GM19351 (cell line): ENCODE data around the gene NEDD4L.
A peak's percentile ranks its signal among the peaks of the same experiment; 100 is the strongest.

Experiments used
- ATAC-seq: cut with Tn5 transposase; IDR thresholded peaks from one replicate; pipeline ENCODE4 v1.9.1; 2021; ENCODE audit warnings: mild to moderate bottlenecking, moderate library complexity; ENCODE audit not compliant: unreplicated experiment

The NEDD4L gene

GRCh38 chr18:58205443-58206160, 161.6 kb downstream of the NEDD4L start:
- no peak for ATAC-seq

- ATAC-seq = no peak
These were observed 163.6 kb downstream of the NEDD4L start for GRCh38 chr18:58207520-58208152.

DNA sequence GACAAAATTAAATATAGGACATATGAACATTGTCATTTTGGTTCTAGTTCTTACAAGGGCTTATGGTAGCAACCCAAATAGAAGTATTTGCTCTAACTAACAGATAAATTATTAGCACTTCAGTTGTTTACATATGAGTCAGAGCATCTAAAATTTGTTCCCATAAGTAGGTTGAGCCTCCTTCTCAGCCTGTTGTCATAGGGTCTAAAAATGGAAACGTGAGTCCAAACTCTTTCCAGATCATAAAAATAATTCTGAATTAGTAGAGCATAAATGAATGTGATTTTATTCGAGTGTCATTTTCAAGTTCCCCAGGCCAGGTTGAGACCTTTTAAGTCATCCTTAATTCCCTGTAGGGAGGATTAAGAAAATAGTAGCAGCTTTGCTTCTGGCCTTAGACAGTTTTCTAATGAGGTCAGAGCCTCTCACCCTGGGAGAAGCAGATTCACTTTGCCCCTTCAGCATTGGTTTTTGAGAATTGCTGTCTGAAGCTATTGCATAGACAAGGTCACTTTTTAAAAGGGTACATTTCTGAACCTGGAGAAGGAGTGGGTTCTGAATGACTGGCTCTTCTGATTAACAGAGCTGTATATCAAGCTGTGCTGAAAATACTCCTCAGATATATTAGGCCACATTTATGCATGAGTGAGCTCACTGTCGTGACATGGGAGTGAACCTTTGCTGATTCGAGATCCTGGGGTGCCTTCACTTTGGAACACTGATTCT, 164.3 kb downstream of the NEDD4L start:
- no peak for ATAC-seq

DNA sequence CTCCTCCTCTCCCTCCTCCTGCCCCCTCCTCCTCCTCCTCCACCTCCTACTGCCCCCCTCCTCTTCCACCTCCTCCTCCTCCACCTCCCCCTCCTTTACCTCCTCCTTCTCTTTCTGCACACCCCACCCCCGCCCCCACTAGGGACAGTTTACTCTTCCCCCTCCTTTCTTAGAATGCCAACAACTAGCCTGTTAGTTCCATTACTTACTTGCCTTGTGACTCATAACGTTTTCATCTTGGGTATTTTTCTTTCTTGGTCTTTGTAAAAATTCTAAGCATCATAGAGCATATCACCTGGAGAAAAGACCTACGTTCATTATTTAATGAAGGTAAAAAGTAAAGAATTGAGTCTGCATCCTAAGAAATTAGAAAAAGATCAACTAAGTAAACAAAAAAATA, 165.3 kb downstream of the NEDD4L start:
- no peak for ATAC-seq

GRCh38 chr18:58211510-58211909, 167.5 kb downstream of the NEDD4L start:
- no peak for ATAC-seq

DNA sequence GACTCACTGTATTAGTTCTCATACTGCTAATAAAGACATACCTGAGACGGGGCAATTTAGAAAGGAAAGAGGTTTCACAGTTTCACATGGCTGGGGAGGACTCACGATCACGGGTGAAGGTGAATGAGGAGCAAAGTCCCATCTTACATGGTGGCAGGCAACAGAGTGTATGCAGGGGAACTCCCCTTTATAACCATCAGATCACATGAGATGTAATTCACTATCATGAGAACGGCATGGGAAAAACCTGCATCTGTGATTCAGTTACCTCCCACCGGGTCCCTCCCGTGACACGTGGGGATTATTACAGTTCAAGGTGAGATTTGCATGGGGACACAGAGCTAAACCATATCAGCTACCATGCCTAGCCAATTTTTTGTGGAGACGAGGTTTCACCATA, 168.2 kb downstream of the NEDD4L start:
- ATAC-seq = no peak

GRCh38 chr18:58213440-58213839, 169.4 kb downstream of the NEDD4L start:
- ATAC-seq = no peak

GRCh38 chr18:58215011-58215410, 171.0 kb downstream of the NEDD4L start:
- no peak for ATAC-seq

GRCh38 chr18:58216071-58216481, 172.1 kb downstream of the NEDD4L start:
- peak; percentile 85 for ATAC-seq

- no peak for ATAC-seq
These were observed 173.0 kb downstream of the NEDD4L start for GRCh38 chr18:58217052-58217451.

GRCh38 chr18:58218117-58218516, 174.1 kb downstream of the NEDD4L start:
- no peak for ATAC-seq

GRCh38 chr18:58221060-58221725, 177.2 kb downstream of the NEDD4L start:
- no peak for ATAC-seq

DNA sequence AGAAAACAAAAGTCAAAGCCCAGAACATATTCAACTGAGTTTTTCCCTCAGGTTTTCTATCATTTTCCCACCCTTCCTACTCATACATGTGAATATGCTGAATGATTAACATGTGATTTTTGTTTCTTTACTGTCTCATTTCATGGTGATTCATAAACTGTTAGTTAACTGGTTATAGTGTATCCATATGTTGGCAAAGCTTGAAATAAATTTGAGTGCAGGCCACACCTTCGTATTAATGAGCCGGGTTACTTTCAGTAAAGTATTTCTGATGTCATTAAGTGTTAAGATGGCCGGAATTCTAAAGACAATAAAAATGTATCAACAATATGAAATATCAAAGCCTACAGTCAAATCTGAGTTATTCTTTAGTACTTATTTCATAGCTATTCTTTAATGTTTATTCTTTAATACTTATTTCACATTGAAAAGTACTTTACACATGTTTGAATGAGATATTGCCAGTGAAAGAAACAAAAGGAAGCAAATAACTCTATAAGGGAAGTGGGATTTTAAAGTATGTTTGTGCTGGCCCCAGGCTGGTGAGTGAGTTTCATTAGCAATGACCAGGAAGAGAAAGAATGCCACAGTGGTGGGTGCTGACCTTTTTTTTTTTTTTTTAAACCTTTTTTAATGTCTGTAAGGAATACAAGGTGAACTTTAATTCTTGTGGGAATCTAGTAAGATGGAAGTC, 178.6 kb downstream of the NEDD4L start:
- no peak for ATAC-seq

GRCh38 chr18:58223717-58224424, 179.8 kb downstream of the NEDD4L start:
- peak; percentile 36 for ATAC-seq

- ATAC-seq = no peak
These were observed 180.4 kb downstream of the NEDD4L start for GRCh38 chr18:58224425-58224750.

DNA sequence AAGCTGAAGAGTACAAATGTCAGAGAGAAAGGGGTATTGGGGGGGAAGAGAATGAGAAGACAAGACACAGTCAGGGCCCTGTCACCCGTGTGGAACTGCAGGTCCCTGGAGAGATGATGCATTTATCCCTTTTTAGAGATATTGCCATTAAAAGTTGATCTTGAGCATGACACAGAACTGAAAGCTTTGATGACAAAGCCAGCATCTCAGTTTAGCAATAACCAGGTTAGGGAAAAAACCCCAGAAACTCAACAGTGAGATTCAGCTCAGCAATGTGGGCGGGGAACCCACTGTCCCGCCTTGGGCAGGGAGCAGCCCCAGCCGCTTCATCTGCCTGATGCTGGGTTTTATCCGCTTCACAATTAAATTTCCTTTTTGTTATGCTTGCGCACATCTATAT, 181.1 kb downstream of the NEDD4L start:
- peak; percentile 82 for ATAC-seq

DNA sequence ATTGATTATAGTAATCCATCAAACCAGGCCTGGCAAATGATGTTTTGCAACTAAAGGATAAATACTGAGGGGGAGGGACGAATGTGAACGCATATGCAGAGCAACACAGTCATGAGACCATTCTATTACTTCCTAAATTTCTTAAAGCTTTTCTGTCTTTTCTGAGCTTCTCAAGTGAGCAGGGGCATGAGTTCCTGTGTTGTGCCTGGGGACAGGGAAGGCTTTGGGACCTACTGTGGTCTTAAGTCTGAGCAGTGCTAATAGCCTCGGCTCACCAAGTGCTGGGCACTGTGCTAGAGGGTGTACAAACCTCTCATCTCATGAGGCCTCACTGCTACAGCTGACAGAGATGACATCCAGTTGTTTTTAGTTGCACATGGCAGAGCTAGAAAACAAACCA, 182.4 kb downstream of the NEDD4L start:
- no peak for ATAC-seq

- ATAC-seq = no peak
These were observed 183.4 kb downstream of the NEDD4L start for GRCh38 chr18:58227361-58227930.

DNA sequence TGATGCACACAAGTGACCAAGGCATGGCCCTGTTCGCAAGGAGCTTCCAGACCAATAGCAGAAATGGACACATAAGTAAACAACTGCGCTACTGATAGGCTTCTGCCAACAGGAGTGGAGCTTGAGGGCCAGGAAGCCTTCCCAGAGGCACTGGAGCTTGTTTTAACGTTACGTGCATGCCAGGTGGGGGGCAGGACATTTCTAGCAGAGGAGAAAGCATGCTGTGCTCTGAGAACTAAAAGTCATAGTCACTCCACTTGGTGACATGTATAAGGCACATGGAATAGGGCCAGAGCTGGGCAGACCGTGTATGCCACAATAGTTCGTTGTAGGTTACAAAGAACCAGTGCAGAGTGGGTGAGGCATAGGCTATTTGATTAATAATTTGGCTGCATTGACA, 184.2 kb downstream of the NEDD4L start:
- no peak for ATAC-seq

- ATAC-seq = no peak
These were observed 184.7 kb downstream of the NEDD4L start for GRCh38 chr18:58228762-58229161.
